GM18951 (cell line): ENCODE data around the gene PHOSPHO1.

Source experiments
- POLR2A ChIP-seq: IDR thresholded peaks from 4 replicates; pipeline ENCODE4 v1.6.1; 2011; ENCODE audit warnings: mild to moderate bottlenecking; ENCODE audit not compliant: insufficient read length, insufficient read depth; ENCODE audit errors: extremely low read depth
- in situ Hi-C: fragments of 300-500 bp; cut with MboI; formaldehyde crosslinking; loops from one replicate; pipeline ENCODE4 v1.12.0; 2022; ENCODE audit warnings: low sequenced_read_pairs, mixed read lengths, inconsistent platforms; ENCODE audit not compliant: unreplicated experiment

PHOSPHO1 gene

GRCh38 chr17:49258394-49258793, 27.8 kb upstream of the PHOSPHO1 start:
- no peak for TF ChIP-seq POLR2A
- in situ Hi-C loops, result no loop called here

- in situ Hi-C loops, result no loop called here
Measured at GRCh38 chr17:49255125-49255524, 24.5 kb upstream of the PHOSPHO1 start.

GRCh38 chr17:49254066-49254465, 23.5 kb upstream of the PHOSPHO1 start:
- in situ Hi-C loops, result no loop called here
- TF ChIP-seq POLR2A, result no peak

More at GRCh38 chr17:49255125-49255524, 24.5 kb upstream of the PHOSPHO1 start:
- TF ChIP-seq POLR2A, result no peak

- TF ChIP-seq POLR2A, result no peak
- in situ Hi-C loops, result no loop called here
Measured at GRCh38 chr17:49252148-49252695, 21.6 kb upstream of the PHOSPHO1 start.

- TF ChIP-seq POLR2A, result no peak
- in situ Hi-C loops, result no loop called here
Measured at GRCh38 chr17:49249890-49250522, 19.4 kb upstream of the PHOSPHO1 start.

- no peak for TF ChIP-seq POLR2A
- in situ Hi-C loops, result no loop called here
Measured at GRCh38 chr17:49249292-49249794, 18.8 kb upstream of the PHOSPHO1 start.

GRCh38 chr17:49247944-49248343, 17.4 kb upstream of the PHOSPHO1 start:
- in situ Hi-C loops, result no loop called here
- TF ChIP-seq POLR2A, result no peak

- in situ Hi-C loops, result no loop called here
Measured at GRCh38 chr17:49244839-49245238, 14.3 kb upstream of the PHOSPHO1 start.

GRCh38 chr17:49242813-49243212, 12.2 kb upstream of the PHOSPHO1 start:
- no peak for TF ChIP-seq POLR2A
- in situ Hi-C loops, result no loop called here

More at GRCh38 chr17:49244839-49245238, 14.3 kb upstream of the PHOSPHO1 start:
- no peak for TF ChIP-seq POLR2A

GRCh38 chr17:49241692-49242397, 11.3 kb upstream of the PHOSPHO1 start:
- in situ Hi-C loops, result no loop called here
- TF ChIP-seq POLR2A, result no peak

- no peak for TF ChIP-seq POLR2A
- in situ Hi-C loops, result no loop called here
Measured at GRCh38 chr17:49241040-49241439, 10.5 kb upstream of the PHOSPHO1 start.

- no peak for TF ChIP-seq POLR2A
- in situ Hi-C loops, result no loop called here
Measured at GRCh38 chr17:49240619-49241018, 10.0 kb upstream of the PHOSPHO1 start.

- in situ Hi-C loops, result no loop called here
Measured at GRCh38 chr17:49239963-49240362, 9.4 kb upstream of the PHOSPHO1 start.

GRCh38 chr17:49235896-49236295, 5.3 kb upstream of the PHOSPHO1 start:
- in situ Hi-C loops, result no loop called here
- no peak for TF ChIP-seq POLR2A

More at GRCh38 chr17:49239963-49240362, 9.4 kb upstream of the PHOSPHO1 start:
- TF ChIP-seq POLR2A, result no peak
